K562 (cell line): ENCODE data around the gene PMVK. TPM values are rescaled to one million over a fixed set of nuclear protein-coding genes. Genes with fewer than 3 reads are reported as not detected.

Experiments
- AFF4 ChIP-seq: sonication (generic); formaldehyde crosslinking; IDR thresholded peaks from 2 replicates; pipeline ENCODE4 v1.8.0; 2023; ENCODE audit warnings: mild to moderate bottlenecking, missing genetic modification reagents
- ARID1B ChIP-seq: fragments of 450-650 bp; IDR thresholded peaks from 2 replicates; pipeline ENCODE4 v1.6.1; 2016; ENCODE audit warnings: antibody characterized with exemption, mild to moderate bottlenecking, inconsistent platforms
- CBFA2T2 ChIP-seq: fragments of 450-650 bp; conservative IDR thresholded peaks from 2 replicates; pipeline ENCODE4 v1.6.1; 2017; ENCODE audit warnings: mild to moderate bottlenecking
- CREB1 ChIP-seq, 2 experiments: sonication (generic) in 1 of 2; formaldehyde crosslinking in 1 of 2; IDR thresholded peaks; 2 replicates each; pipeline versions ENCODE4 v1.6.1 to v1.8.0; 2012 to 2022; ENCODE audit warnings: inconsistent platforms in 1 of 2, mild to moderate bottlenecking in 1 of 2, missing genetic modification reagents in 1 of 2, moderate library complexity in 1 of 2
- CREM ChIP-seq: IDR thresholded peaks from 2 replicates; pipeline ENCODE4 v1.6.1; 2014; ENCODE audit warnings: antibody characterized with exemption, low read depth
- FOXA1 ChIP-seq: fragments of 450-650 bp; IDR thresholded peaks from 2 replicates; pipeline ENCODE4 v1.6.1; 2016; ENCODE audit warnings: mild to moderate bottlenecking, borderline replicate concordance
- HNRNPH1 ChIP-seq: fragments of 200-400 bp; formaldehyde crosslinking; optimal IDR thresholded peaks from 2 replicates; pipeline ENCODE3; 2017; ENCODE audit warnings: low read depth, mild to moderate bottlenecking, low read length, moderate library complexity
- KLF6 ChIP-seq: fragments of 250-450 bp; sonication (Bioruptor Pico); IDR thresholded peaks from 2 replicates; pipeline ENCODE4 v1.4.0; 2020; ENCODE audit warnings: mild to moderate bottlenecking, moderate library complexity, borderline replicate concordance
- MITF ChIP-seq: IDR thresholded peaks from 2 replicates; pipeline ENCODE4 v1.6.1; 2014; ENCODE audit warnings: antibody characterized with exemption
- NR2C1 ChIP-seq, 2 experiments: fragments of 450-650 bp; IDR thresholded peaks; 2 replicates each; pipeline ENCODE4 v1.6.1; 2017; ENCODE audit warnings: mild to moderate bottlenecking in 2 of 2, antibody characterized with exemption in 1 of 2, inconsistent platforms in 1 of 2, missing compliant biosample characterization in 1 of 2, missing genetic modification characterization in 1 of 2
- PBX2 ChIP-seq, 2 experiments: IDR thresholded peaks in 1 of 2; conservative IDR thresholded peaks in 1 of 2; 2 replicates each; pipeline ENCODE4 v1.6.1; 2016; ENCODE audit warnings: low read depth in 2 of 2, mild to moderate bottlenecking in 1 of 2, missing compliant biosample characterization in 1 of 2, missing genetic modification characterization in 1 of 2, moderate library complexity in 1 of 2
- PPARD ChIP-seq: fragments of 250-450 bp; sonication (Bioruptor Pico); IDR thresholded peaks from 2 replicates; pipeline ENCODE4 v1.8.0; 2022; ENCODE audit warnings: inconsistent platforms, mild to moderate bottlenecking, moderate library complexity
- PTTG1 ChIP-seq: fragments of 450-650 bp; IDR thresholded peaks from 2 replicates; pipeline ENCODE4 v1.6.1; 2016; ENCODE audit warnings: low read depth, mild to moderate bottlenecking, missing genetic modification characterization, missing compliant biosample characterization
- SIN3B ChIP-seq: fragments of 450-650 bp; IDR thresholded peaks from 2 replicates; pipeline ENCODE4 v1.6.1; 2017; ENCODE audit warnings: low read depth, mild to moderate bottlenecking, moderate library complexity
- SMARCB1 ChIP-seq: IDR thresholded peaks from 2 replicates; pipeline ENCODE4 v1.6.1; 2011; ENCODE audit warnings: improper control_type of control experiment, low read depth; ENCODE audit not compliant: insufficient read length
- SMARCE1 ChIP-seq: fragments of 450-650 bp; IDR thresholded peaks from 2 replicates; pipeline ENCODE4 v1.7.1; 2016; ENCODE audit warnings: mild to moderate bottlenecking
- TCF3 ChIP-seq: sonication (generic); formaldehyde crosslinking; IDR thresholded peaks from 2 replicates; pipeline ENCODE4 v1.4.0; 2020; ENCODE audit warnings: mild to moderate bottlenecking, missing genetic modification reagents
- XRCC3 ChIP-seq: fragments of 450-650 bp; IDR thresholded peaks from 2 replicates; pipeline ENCODE4 v1.6.1; 2017; ENCODE audit warnings: mild to moderate bottlenecking, moderate library complexity
- ZNF586 ChIP-seq: fragments of 450-650 bp; formaldehyde crosslinking; conservative IDR thresholded peaks from 2 replicates; pipeline ENCODE4 v1.4.0; 2020; ENCODE audit warnings: mild to moderate bottlenecking, moderate library complexity
- polyA plus RNA-seq, 8 experiments: library from polyadenylated mRNA; depleted of rRNA in 4 of 8; stranded (reverse) in 5 of 8; unstranded in 3 of 8; fragments of >200 nt; fragmentation: Nextera tagmentation in 2 of 8; fragmentation: Illumina TruSeq in 1 of 8; extraction: Ambion mirVana in 2 of 8; extraction: Trizol in 1 of 8; gene quantifications; 2 replicates each; pipeline versions ENCODE4 v1.2.1 to v1.2.3, GENCODE V29; 2011 to 2014; ENCODE audit warnings: inconsistent platforms in 1 of 8, missing spikeins in 1 of 8
- total RNA-seq, 7 experiments: library from RNA; depleted of rRNA in 6 of 7; stranded (reverse); fragments of >200 nt in 6 of 7; fragmentation: Illumina TruSeq in 2 of 7; extraction: Trizol in 2 of 7; gene quantifications; 2 replicates each; pipeline versions ENCODE4 v1.2.1 to v1.2.3, GENCODE V29; 2011 to 2021; ENCODE audit warnings: low replicate concordance in 1 of 7

PMVK gene
- total and polyA plus RNA-seq, 9 of the 15 experiments (the other 6 are each of a cell fraction or from before 2014, with no cell fraction given) = 1.1 to 15.3 (median 6.3) TPM

- TF ChIP-seq HNRNPH1 = no peak
- no peak for TF ChIP-seq KLF6
- TF ChIP-seq CREB1 (IDR thresholded peaks at IDR 0.05) = no peak; the same call in 1 of the 2 replicates
- no peak for TF ChIP-seq CREB1 (CRISPR knock-in tag; IDR thresholded peaks at IDR 0.05)
- no peak for TF ChIP-seq CBFA2T2
- TF ChIP-seq CREM = peak; percentile 75
- no peak for TF ChIP-seq SMARCB1
- 0 out of 2 replicates have a peak, but pooled peaks have one; percentile 46 for TF ChIP-seq NR2C1 (IDR thresholded peaks at IDR 0.05)
- peak; percentile 32; the same call in 1 of the 2 replicates for TF ChIP-seq NR2C1 (tag; IDR thresholded peaks at IDR 0.05)
- TF ChIP-seq ZNF586 = no peak
- TF ChIP-seq ARID1B = peak; percentile 66
- peak; percentile 43; the same call in 1 of the 2 replicates for TF ChIP-seq SIN3B
- TF ChIP-seq TCF3 (CRISPR knock-in tag) = peak; percentile 62
- no peak for TF ChIP-seq FOXA1
- TF ChIP-seq SMARCE1 = peak; percentile 66
- TF ChIP-seq XRCC3 = no peak
- TF ChIP-seq PTTG1 = no peak
- peak; percentile 75; the same call in 1 of the 2 replicates for TF ChIP-seq AFF4
- TF ChIP-seq MITF = peak; percentile 84
- 0 out of 2 replicates have a peak, but pooled peaks have one; percentile 36 for TF ChIP-seq PBX2 (CRISPR knock-in tag; IDR thresholded peaks at IDR 0.05; ENCODE audit: low read depth)
- TF ChIP-seq PBX2 (tag; conservative IDR thresholded peaks at IDR 0.05; ENCODE audit: low read depth) = no peak; the same call in 1 of the 2 replicates
- no peak for TF ChIP-seq PPARD (CRISPR knock-in tag)
These were observed at the start of gene PMVK (continued) for GRCh38 chr1:154936555-154937084.
